HG02678 (cell line): ENCODE results near the gene CETP.
"Not testable (repeated sequence)": the region's sequence is repeated elsewhere in the genome, so short reads cannot be mapped to it uniquely, and the experiment has no call there.

Experiments used
- ATAC-seq: cut with Tn5 transposase; IDR thresholded peaks from one replicate; pipeline ENCODE4 v1.9.1; 2021; ENCODE audit warnings: mild to moderate bottlenecking, moderate library complexity; ENCODE audit not compliant: unreplicated experiment

CETP gene

GRCh38 chr16:56933828-56934598 is 27.7 kb upstream of the CETP start:
- no peak for ATAC-seq

- ATAC-seq, result not testable (repeated sequence)
Measured at GRCh38 chr16:56934599-56935145, 27.1 kb upstream of the CETP start.

- no peak for ATAC-seq
Measured at GRCh38 chr16:56935201-56935600, 26.5 kb upstream of the CETP start.

DNA sequence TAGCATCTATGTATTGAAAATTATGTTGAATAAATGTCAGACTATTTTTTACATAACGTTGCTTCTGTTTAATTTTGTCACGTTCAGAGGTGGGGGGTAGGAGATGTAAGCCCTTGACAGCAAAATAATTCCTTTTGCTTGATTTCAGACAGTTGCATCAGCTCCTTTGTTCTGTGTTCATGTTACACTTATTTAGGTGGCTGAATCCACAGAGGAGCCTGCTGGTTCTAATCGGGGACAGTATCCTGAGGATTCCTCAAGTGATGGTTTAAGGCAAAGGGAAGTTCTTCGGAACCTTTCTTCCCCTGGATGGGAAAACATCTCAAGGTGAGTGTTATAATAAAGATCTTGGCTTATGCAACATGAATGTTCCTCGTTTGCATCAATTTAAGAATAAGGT is 25.3 kb upstream of the CETP start:
- no peak for ATAC-seq

- no peak for ATAC-seq
Measured at GRCh38 chr16:56936950-56937349, 24.8 kb upstream of the CETP start.

GRCh38 chr16:56938664-56939513 is 22.9 kb upstream of the CETP start:
- no peak for ATAC-seq

DNA sequence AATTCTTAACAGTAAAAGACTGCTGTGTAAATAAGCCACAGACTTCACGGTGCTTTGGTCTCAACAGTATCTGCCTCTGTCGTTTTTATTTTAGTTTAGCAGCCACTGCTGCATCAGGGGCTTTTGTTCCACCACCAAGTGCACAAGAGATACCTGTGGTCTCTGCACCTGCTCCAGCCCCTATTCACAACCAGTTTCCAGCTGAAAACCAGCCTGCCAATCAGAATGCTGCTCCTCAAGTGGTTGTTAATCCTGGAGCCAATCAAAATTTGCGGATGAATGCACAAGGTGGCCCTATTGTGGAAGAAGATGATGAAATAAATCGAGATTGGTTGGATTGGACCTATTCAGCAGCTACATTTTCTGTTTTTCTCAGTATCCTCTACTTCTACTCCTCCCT is 21.9 kb upstream of the CETP start:
- no peak for ATAC-seq

- no peak for ATAC-seq
Measured at GRCh38 chr16:56941092-56941491, 20.7 kb upstream of the CETP start.

GRCh38 chr16:56941856-56942331 is 19.9 kb upstream of the CETP start:
- no peak for ATAC-seq

- ATAC-seq, result no peak
Measured at GRCh38 chr16:56943761-56944375, 17.9 kb upstream of the CETP start.

- ATAC-seq, result peak; percentile 50
Measured at GRCh38 chr16:56944954-56945839, 16.6 kb upstream of the CETP start.

DNA sequence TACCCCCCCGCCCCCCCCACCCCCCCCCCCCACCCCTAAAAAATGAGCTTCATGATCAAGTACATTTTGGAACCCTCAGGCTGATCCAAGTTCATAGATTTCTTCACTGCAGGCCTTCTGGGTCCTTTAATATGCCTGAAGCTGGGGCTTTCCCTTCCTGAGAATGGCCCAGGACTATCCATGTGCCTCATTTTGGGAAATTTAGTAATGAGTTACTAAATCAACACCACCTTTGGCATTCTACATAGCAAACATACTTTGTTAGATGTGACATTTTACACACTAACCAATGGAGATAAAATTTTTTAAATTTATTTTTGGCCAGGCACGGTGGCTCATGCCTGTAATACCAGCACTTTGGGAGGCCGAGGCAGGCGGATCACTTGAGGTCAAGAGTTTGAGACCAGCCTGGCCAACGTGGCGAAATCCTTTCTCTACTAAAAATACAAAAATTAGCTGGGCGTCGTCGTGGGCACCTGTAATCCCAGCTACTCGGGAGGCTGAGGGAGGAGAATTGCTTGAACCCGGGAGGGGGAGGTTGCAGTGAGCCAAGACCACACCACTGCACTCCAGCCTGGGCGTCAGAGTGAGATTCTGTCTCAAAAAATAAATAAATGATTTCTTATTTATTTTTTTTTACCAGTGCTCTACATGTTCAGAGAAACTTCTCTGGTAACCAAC is 15.8 kb upstream of the CETP start:
- no peak for ATAC-seq

- ATAC-seq, result no peak
Measured at GRCh38 chr16:56946767-56947603, 14.8 kb upstream of the CETP start.

DNA sequence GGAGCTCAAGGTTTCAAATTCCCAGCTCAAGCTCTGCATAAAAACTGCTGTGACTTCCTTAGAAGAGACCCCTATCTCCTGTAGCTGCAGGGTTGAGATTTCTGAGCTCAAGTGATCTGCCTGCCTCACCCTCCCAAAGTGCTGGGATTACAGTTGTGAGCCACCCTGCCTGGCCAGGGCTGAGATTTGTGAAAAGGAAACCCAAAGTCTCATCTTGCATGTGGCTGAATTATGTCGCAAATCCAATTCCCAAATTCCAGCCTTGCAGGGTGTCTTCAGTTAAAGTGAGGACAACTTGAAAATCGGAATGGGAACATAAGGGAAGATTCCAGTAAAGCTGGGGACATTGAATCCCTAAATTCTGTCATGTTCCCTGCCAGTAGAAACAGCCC is 14.2 kb upstream of the CETP start:
- no peak for ATAC-seq

DNA sequence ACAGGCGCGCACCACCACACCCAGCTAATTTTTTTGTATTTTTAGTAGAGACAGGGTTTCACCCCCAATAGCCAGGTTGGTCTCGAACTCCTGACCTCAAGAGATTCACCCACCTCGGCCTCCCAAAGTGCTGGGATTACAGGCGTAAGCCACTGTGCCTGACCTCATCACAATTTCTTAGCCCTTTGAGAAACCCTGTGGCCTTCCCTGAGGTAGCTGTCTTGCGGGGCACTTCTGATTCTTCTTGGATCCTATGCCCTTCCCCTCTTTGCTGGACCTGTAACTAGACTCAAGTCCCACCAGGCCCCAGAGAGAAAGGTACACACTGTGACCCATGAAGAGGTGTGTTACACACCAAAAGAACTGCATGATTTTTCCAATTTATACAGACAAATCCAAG is 13.5 kb upstream of the CETP start:
- ATAC-seq, result no peak

GRCh38 chr16:56950051-56950450 is 11.7 kb upstream of the CETP start:
- ATAC-seq, result no peak

DNA sequence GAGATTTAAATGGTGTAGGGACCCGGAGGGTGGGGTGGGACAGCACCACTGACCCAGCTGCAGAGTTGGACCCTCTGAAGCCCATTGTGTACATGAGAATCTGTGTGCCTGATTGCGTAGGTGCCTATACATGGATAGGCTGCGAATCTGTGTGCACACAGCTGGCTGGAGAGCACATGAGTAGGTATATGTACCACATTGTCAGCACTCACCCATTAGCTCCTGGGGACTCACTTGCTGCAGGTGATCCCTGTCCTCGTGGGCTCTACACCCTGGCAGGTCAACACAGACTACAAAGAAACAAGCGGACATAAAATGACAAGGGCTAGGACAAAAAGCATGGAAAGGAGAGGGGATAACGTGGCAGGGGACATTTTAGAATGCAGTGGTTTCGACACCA is 11.3 kb upstream of the CETP start:
- ATAC-seq, result no peak

GRCh38 chr16:56950881-56951771 is 10.6 kb upstream of the CETP start:
- ATAC-seq, result peak; percentile 59
